GM23338 (cell line): ENCODE measurements around the gene HOXA10. TPM values are rescaled to one million over a fixed set of nuclear protein-coding genes. Genes with fewer than 3 reads are reported as not detected.

Experiments used
- ATAC-seq: fragments of 200-7000 bp; cut with Tn5 transposase; 3 replicates; pipeline ENCODE4 v1.9.1; 2020
- DNase-seq: peaks from one replicate; pipeline ENCODE4 v3.0.0-alpha.2; 2015; ENCODE audit warnings: low spot score
- H2AFZ ChIP-seq: fragments of 200-600 bp; sonication (generic); 2 replicates; pipeline ENCODE4 v1.8.0; 2016; ENCODE audit warnings: antibody characterized with exemption, mild to moderate bottlenecking, moderate library complexity
- H3F3A ChIP-seq: fragments of 200-600 bp; sonication (generic); replicated peaks from 2 replicates; pipeline ENCODE4 v1.8.0; 2017; ENCODE audit warnings: antibody characterized with exemption, mixed run types, low read depth
- H3K27ac ChIP-seq: fragments of 200-600 bp; sonication (generic); 2 replicates; pipeline ENCODE4 v1.6.1; 2016; ENCODE audit warnings: low read depth
- H3K27me3 ChIP-seq: fragments of 200-600 bp; sonication (generic); 2 replicates; pipeline ENCODE4 v1.8.0; 2016; ENCODE audit warnings: mild to moderate bottlenecking, mixed run types, moderate library complexity; ENCODE audit not compliant: insufficient read depth
- H3K36me3 ChIP-seq: fragments of 200-600 bp; sonication (generic); 2 replicates; pipeline ENCODE4 v1.8.0; 2016; ENCODE audit warnings: mild to moderate bottlenecking; ENCODE audit not compliant: insufficient read depth
- H3K4me1 ChIP-seq: fragments of 200-600 bp; sonication (generic); 2 replicates; pipeline ENCODE4 v1.8.0; 2016; ENCODE audit warnings: mild to moderate bottlenecking, moderate library complexity; ENCODE audit not compliant: insufficient read depth
- H3K4me2 ChIP-seq: fragments of 200-600 bp; sonication (generic); 2 replicates; pipeline ENCODE4 v1.7.1; 2017; ENCODE audit warnings: mixed run types
- H3K4me3 ChIP-seq: fragments of 200-600 bp; sonication (generic); 2 replicates; pipeline ENCODE4 v1.6.1; 2016; ENCODE audit warnings: mixed run types
- H3K79me2 ChIP-seq: fragments of 200-600 bp; sonication (generic); replicated peaks from 2 replicates; pipeline ENCODE4 v1.8.0; 2017; ENCODE audit warnings: mild to moderate bottlenecking; ENCODE audit not compliant: insufficient read depth
- H3K9me2 ChIP-seq: fragments of 200-600 bp; sonication (generic); 2 replicates; pipeline ENCODE4 v1.8.0; 2017; ENCODE audit not compliant: insufficient read depth
- H4K20me1 ChIP-seq: fragments of 200-600 bp; sonication (generic); replicated peaks from 2 replicates; pipeline ENCODE4 v1.8.0; 2017; ENCODE audit warnings: mild to moderate bottlenecking; ENCODE audit not compliant: insufficient read depth
- H3K27ac Mint-ChIP-seq: 2 replicates; pipeline ENCODE4 v1.8.0; 2020; ENCODE audit warnings: inconsistent platforms, mild to moderate bottlenecking, moderate library complexity, mixed read lengths
- H3K27me3 Mint-ChIP-seq: 3 replicates; pipeline ENCODE4 v1.8.0; 2022; ENCODE audit warnings: low read depth, mild to moderate bottlenecking, moderate library complexity, mixed read lengths, inconsistent platforms; ENCODE audit not compliant: insufficient read depth, poor library complexity
- H3K36me3 Mint-ChIP-seq: 3 replicates; pipeline ENCODE4 v1.8.0; 2021; ENCODE audit warnings: low read depth, mild to moderate bottlenecking, inconsistent platforms, moderate library complexity, mixed read lengths
- H3K4me1 Mint-ChIP-seq: 3 replicates; pipeline ENCODE4 v1.8.0; 2020; ENCODE audit warnings: mild to moderate bottlenecking, inconsistent platforms, mixed read lengths
- H3K4me3 Mint-ChIP-seq: 3 replicates; pipeline ENCODE4 v1.8.0; 2021; ENCODE audit warnings: moderate library complexity, mild to moderate bottlenecking, inconsistent platforms, mixed read lengths
- H3K9me3 Mint-ChIP-seq: 3 replicates; pipeline ENCODE4 v1.8.0; 2020; ENCODE audit warnings: moderate library complexity, mild to moderate bottlenecking, inconsistent platforms, mixed read lengths
- EZH2 ChIP-seq: fragments of 200-600 bp; sonication (generic); IDR thresholded peaks from one replicate; pipeline ENCODE4 v1.8.0; 2017; ENCODE audit warnings: antibody characterized with exemption, mild to moderate bottlenecking, low read depth; ENCODE audit not compliant: unreplicated experiment
- EZH2phosphoT487 ChIP-seq: fragments of 200-600 bp; sonication (generic); IDR thresholded peaks from one replicate; pipeline ENCODE4 v1.8.1; 2018; ENCODE audit warnings: antibody characterized with exemption; ENCODE audit not compliant: unreplicated experiment
- JUNB ChIP-seq: IDR thresholded peaks from one replicate; pipeline ENCODE4 v1.6.1; 2016; ENCODE audit warnings: antibody characterized with exemption; ENCODE audit not compliant: unreplicated experiment
- ZNF114 ChIP-seq: fragments of 250-450 bp; sonication (Bioruptor Pico); IDR thresholded peaks from 2 replicates; pipeline ENCODE4 v1.5.0; 2020; ENCODE audit warnings: mild to moderate bottlenecking, moderate library complexity
- ZNF462 ChIP-seq: fragments of 250-450 bp; sonication (Bioruptor Pico); IDR thresholded peaks from 2 replicates; pipeline ENCODE4 v1.5.0; 2020; ENCODE audit warnings: mild to moderate bottlenecking, moderate library complexity
- polyA plus RNA-seq: library from polyadenylated mRNA; unstranded; fragments of >200 nt; fragmentation: Nextera tagmentation; extraction: Ambion mirVana; gene quantifications from 2 replicates; pipeline ENCODE4 v1.2.1, GENCODE V29; 2016
- total RNA-seq: library from RNA; depleted of rRNA; stranded (reverse); fragments of >200 nt; shearing (Covaris generic); gene quantifications from 2 replicates; pipeline ENCODE4 v1.2.3, GENCODE V29; 2014

Gene HOXA10
- total and polyA plus RNA-seq, 2 experiments from 2014 or later, result not detected

- TF ChIP-seq ZNF462 (CRISPR knock-in tag), result no peak
- no peak for TF ChIP-seq JUNB
Measured at GRCh38 chr7:27199849-27200760, 26.0 kb upstream of the HOXA10 start, which contains the start of gene HOXA13 (continued).

- ATAC-seq, result peak; percentile 42
- peaks cover 15% of the 10 kb centered on the region; the same call in 1 of the 2 replicates for H3K4me1 ChIP-seq
Measured at GRCh38 chr7:27198871-27199801, 25.0 kb upstream of the HOXA10 start.

More at GRCh38 chr7:27198871-27199801, 25.0 kb upstream of the HOXA10 start:
- Histone ChIP-seq H3F3A (peaks cover 35% of the 10 kb centered on the region), H3K9me2 (no peaks in the 10 kb centered on the region), H2AFZ (0 out of 2 replicates have a peak overlapping the region, but pooled peaks have one; percentile 56), H3K79me2 (no peaks in the 10 kb centered on the region), H3K4me3 (peak overlapping the region; percentile 46), H4K20me1 (peaks cover 44% of the 10 kb centered on the region), H3K27me3 (peaks cover 98% of the 10 kb centered on the region), H3K36me3 (no peaks in the 10 kb centered on the region), H3K27ac (no peak overlapping the region), H3K4me2 (peak overlapping the region; percentile 64)
- Mint-ChIP-seq H3K9me3 (no peaks in the 10 kb centered on the region; the same call in 2 of the 3 replicates), H3K4me3 (peak overlapping the region; percentile 56; the same call in 2 of the 3 replicates), H3K36me3 (no peaks in the 10 kb centered on the region), H3K4me1 (peaks cover 15% of the 10 kb centered on the region), H3K27ac (no peak overlapping the region), H3K27me3 (peaks cover 92% of the 10 kb centered on the region)
- DNase-seq, result peak; percentile 70
- TF ChIP-seq EZH2 (peak; percentile 98), EZH2phosphoT487 (peak; percentile 100), ZNF114 (CRISPR knock-in tag) (no peak)
